ENCODE results near the gene CDH13. TPM values are rescaled to one million over a fixed set of nuclear protein-coding genes. Genes with fewer than 3 reads are reported as not detected.

The CDH13 gene
- total RNA-seq, 1 experiment from 2014 or later: 0.56 TPM

DNA sequence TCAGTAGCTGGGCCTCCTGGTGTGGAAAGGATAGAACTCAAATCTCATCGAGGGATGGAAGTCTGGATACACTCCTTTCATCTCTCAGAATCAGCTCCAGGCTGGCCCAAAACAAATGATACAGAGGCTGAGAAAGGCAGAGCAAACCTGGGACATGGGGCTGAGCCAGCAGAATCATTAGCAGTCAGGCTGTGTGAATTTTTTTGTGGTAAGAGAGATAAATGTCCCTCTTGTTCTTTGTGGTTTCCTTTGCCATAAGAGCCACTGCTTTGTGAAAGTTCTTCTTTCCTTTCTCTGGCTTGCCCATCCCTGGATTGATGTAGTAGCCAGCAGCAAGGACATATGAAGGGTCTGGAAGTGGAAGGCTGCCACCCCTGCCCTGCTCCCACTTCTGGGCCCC lies 146.2 kb downstream of the CDH13 start:
- no peak overlapping the region for H3K27ac ChIP-seq (ENCODE audit: low read length)
- H3K36me3 ChIP-seq (ENCODE audit: insufficient read depth, low read length): no peaks in the 10 kb centered on the region
- H3K4me2 ChIP-seq (ENCODE audit: low read depth, low read length, poor library complexity, severe bottlenecking): no peak overlapping the region
- H3K9me2 ChIP-seq (replicated peaks; ENCODE audit: insufficient read depth, low read length): no peaks in the 10 kb centered on the region
- H3K27me3 ChIP-seq (ENCODE audit: low read length): no peaks in the 10 kb centered on the region
- peaks cover 18% of the 10 kb centered on the region for H3K4me1 ChIP-seq (ENCODE audit: low read length)
- H3K9me3 ChIP-seq (ENCODE audit: low read length): no peaks in the 10 kb centered on the region
- H4K20me1 ChIP-seq (ENCODE audit: insufficient read depth, low read depth, low read length): no peaks in the 10 kb centered on the region
- no peaks in the 10 kb centered on the region for H3K79me2 ChIP-seq (ENCODE audit: low read length)
- H2AFZ ChIP-seq (ENCODE audit: low read length): no peak overlapping the region
- no peak for DNase-seq
- H3K4me3 ChIP-seq (ENCODE audit: low read length): no peak overlapping the region
- H3K9ac ChIP-seq (ENCODE audit: low read length): no peak overlapping the region

DNA sequence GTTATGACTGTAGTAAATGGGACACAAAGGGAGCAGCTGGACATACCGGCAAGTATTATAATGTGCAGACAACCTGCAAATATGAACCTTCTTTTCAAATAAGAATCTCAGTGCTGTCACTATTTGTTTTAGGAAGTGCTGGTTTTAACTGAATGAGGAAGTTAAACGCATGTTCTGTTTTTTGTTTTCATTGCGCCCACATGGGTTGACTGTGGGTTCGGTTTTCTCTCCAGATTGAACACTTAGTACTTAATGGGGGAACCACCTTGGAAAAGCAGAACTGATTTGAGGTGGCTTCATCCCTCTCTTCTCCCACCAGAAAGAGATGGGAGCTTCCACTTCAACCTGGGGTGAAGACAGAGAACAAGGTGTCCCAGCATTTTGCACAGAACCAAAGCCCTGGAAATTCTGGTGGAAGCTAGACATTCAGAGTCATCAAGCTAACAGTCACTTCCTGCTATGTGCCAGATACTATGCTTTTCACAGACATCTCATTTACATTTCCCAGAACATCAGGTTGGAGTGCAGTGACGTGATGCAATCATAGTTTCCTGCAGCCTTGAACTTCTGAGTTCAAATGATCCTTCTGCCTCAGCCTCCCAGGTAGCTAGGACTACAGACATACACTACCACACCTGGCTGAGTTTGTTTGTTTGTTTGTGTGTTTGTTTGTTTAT lies 149.8 kb downstream of the CDH13 start:
- DNase-seq: peak; percentile 66
- H4K20me1 ChIP-seq (ENCODE audit: insufficient read depth, low read depth, low read length): no peaks in the 10 kb centered on the region
- H2AFZ ChIP-seq (ENCODE audit: low read length): peak overlapping the region; percentile 98
- peak overlapping the region; percentile 33 for H3K4me2 ChIP-seq (ENCODE audit: low read depth, low read length, poor library complexity, severe bottlenecking)
- no peaks in the 10 kb centered on the region for H3K36me3 ChIP-seq (ENCODE audit: insufficient read depth, low read length)
- no peaks in the 10 kb centered on the region for H3K9me3 ChIP-seq (ENCODE audit: low read length)
- no peaks in the 10 kb centered on the region for H3K27me3 ChIP-seq (ENCODE audit: low read length)
- H3K4me1 ChIP-seq (ENCODE audit: low read length): peaks cover 22% of the 10 kb centered on the region
- H3K9ac ChIP-seq (ENCODE audit: low read length): no peak overlapping the region
- no peak overlapping the region for H3K27ac ChIP-seq (ENCODE audit: low read length)
- H3K4me3 ChIP-seq (ENCODE audit: low read length): no peak overlapping the region
- H3K79me2 ChIP-seq (ENCODE audit: low read length): no peaks in the 10 kb centered on the region
- H3K9me2 ChIP-seq (replicated peaks; ENCODE audit: insufficient read depth, low read length): no peaks in the 10 kb centered on the region

DNA sequence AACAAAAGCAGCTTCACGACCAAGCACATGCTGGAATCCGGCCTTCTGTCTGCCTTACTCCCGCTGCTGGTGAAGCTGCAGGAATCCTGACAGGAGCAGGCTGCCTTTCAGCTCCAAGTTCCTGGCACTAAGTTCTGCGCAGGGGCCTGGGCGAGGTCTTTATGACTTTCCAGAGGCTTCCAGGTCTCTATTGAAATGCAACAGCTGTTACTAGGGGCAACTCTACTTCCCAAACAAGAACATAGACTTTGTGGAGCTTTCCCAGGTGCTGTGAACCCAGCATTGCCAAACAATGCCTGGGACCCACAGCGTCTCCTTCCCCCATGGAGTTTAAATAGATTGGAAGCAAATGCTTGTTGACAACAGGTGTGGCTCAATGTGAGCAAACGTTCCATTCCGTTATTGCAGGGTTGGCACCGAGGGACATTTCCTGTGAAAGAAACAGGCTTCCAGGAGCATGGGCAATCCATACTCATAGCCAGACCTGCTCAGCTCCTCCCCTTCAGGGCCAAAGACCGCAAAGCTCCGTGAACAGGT lies 156.0 kb downstream of the CDH13 start:
- no peaks in the 10 kb centered on the region for H4K20me1 ChIP-seq (ENCODE audit: insufficient read depth, low read depth, low read length)
- H3K4me1 ChIP-seq (ENCODE audit: low read length): peaks cover 16% of the 10 kb centered on the region
- no peak overlapping the region for H3K27ac ChIP-seq (ENCODE audit: low read length)
- H3K9me2 ChIP-seq (replicated peaks; ENCODE audit: insufficient read depth, low read length): no peaks in the 10 kb centered on the region
- no peak overlapping the region for H3K4me3 ChIP-seq (ENCODE audit: low read length)
- no peaks in the 10 kb centered on the region for H3K27me3 ChIP-seq (ENCODE audit: low read length)
- DNase-seq: no peak
- H3K9me3 ChIP-seq (ENCODE audit: low read length): no peaks in the 10 kb centered on the region
- no peak overlapping the region for H3K9ac ChIP-seq (ENCODE audit: low read length)
- H2AFZ ChIP-seq (ENCODE audit: low read length): no peak overlapping the region
- H3K4me2 ChIP-seq (ENCODE audit: low read depth, low read length, poor library complexity, severe bottlenecking): no peak overlapping the region
- no peaks in the 10 kb centered on the region for H3K79me2 ChIP-seq (ENCODE audit: low read length)
- H3K36me3 ChIP-seq (ENCODE audit: insufficient read depth, low read length): no peaks in the 10 kb centered on the region

DNA sequence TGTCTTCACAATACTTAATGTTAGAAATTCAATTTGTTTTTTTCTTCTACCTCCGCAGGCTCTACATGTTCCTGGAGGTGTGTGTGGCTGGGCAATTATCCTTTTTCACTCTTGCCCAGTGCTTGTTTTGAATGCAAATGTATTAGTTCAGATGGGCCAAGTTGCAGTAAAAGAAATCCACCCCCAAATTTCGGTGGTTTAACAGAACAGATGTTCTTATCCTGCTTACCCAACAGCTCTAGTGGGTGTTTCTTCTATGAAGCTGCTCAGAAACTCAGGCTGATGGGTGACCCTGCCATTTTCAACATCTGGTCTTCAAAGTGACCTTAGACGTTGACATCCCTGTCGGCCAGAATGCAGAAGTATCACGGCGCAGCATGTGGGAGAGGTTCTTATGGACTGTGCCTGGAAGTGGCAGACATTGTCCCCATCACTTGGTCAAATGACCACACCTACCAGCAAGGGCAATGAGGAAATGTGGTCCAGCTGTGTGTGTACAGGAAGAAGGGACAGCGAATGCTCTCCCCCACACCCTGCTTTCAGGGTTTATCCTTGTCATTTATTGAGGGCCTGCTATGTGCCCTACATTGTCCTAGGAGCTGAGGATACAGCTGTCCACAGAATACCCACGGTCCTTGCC lies 157.3 kb downstream of the CDH13 start:
- DNase-seq: no peak
- Histone ChIP-seq H3K4me1 (ENCODE audit: low read length) (peaks cover 12% of the 10 kb centered on the region), H3K9ac (ENCODE audit: low read length) (no peak overlapping the region), H3K36me3 (ENCODE audit: insufficient read depth, low read length) (no peaks in the 10 kb centered on the region), H3K4me3 (ENCODE audit: low read length) (no peak overlapping the region), H2AFZ (ENCODE audit: low read length) (no peak overlapping the region), H3K27ac (ENCODE audit: low read length) (no peak overlapping the region), H4K20me1 (ENCODE audit: insufficient read depth, low read depth, low read length) (no peaks in the 10 kb centered on the region), H3K4me2 (ENCODE audit: low read depth, low read length, poor library complexity, severe bottlenecking) (no peak overlapping the region), H3K79me2 (ENCODE audit: low read length) (no peaks in the 10 kb centered on the region), H3K27me3 (ENCODE audit: low read length) (no peaks in the 10 kb centered on the region), H3K9me2 (replicated peaks; ENCODE audit: insufficient read depth, low read length) (no peaks in the 10 kb centered on the region), H3K9me3 (ENCODE audit: low read length) (no peaks in the 10 kb centered on the region)

DNA sequence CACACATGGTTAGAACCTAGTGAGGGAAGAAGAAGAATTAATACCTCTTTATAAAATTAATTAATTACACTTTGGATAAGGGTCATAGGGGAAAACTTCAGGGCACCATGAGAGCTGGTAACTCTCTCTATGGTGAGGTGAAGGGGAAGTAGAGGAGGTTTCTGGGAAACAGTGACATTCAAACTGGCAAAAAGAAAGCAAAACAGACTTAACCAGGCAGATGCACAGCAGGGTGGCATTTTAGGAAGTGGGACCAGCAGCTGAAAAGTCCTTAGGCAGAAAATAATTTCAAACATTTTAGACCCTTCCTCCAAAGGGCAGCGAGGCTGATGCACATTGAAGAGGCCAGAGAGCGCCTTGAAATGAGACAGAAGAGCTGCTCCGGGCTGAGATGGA lies 157.8 kb downstream of the CDH13 start:
- Histone ChIP-seq H3K4me2 (ENCODE audit: low read depth, low read length, poor library complexity, severe bottlenecking) (no peak overlapping the region), H3K4me3 (ENCODE audit: low read length) (no peak overlapping the region), H2AFZ (ENCODE audit: low read length) (0 out of 2 replicates have a peak overlapping the region, but pooled peaks have one; percentile 14)

DNA sequence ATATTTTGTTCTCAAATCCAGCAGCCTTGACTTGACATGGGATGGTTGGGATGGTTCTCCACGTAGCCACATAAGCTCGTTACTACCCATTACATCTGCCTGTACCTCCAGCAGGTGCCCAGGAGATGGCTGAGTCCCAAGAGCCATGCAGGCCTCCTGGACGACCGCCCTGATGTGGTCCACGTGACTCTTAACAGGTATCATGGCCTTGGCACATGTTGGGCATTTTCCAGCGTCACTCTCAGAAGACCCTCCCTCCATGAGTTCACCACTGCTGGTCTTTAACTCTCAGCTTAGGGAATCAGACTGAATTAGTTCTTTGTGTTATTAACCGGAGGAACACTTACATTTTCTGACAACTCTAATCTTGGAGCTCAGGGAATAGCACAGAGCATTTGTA lies 161.5 kb downstream of the CDH13 start:
- Histone ChIP-seq H3K36me3 (ENCODE audit: insufficient read depth, low read length) (no peaks in the 10 kb centered on the region), H3K79me2 (ENCODE audit: low read length) (no peaks in the 10 kb centered on the region), H3K9me3 (ENCODE audit: low read length) (no peaks in the 10 kb centered on the region), H3K4me3 (ENCODE audit: low read length) (no peak overlapping the region), H3K9ac (ENCODE audit: low read length) (no peak overlapping the region), H3K27ac (ENCODE audit: low read length) (no peak overlapping the region), H2AFZ (ENCODE audit: low read length) (no peak overlapping the region), H4K20me1 (ENCODE audit: insufficient read depth, low read depth, low read length) (no peaks in the 10 kb centered on the region), H3K9me2 (replicated peaks; ENCODE audit: insufficient read depth, low read length) (no peaks in the 10 kb centered on the region), H3K4me2 (ENCODE audit: low read depth, low read length, poor library complexity, severe bottlenecking) (no peak overlapping the region), H3K4me1 (ENCODE audit: low read length) (peaks cover 5% of the 10 kb centered on the region), H3K27me3 (ENCODE audit: low read length) (no peaks in the 10 kb centered on the region)
- DNase-seq: no peak

More for the DNA sequence above, 157.8 kb downstream of the CDH13 start:
- no peak for DNase-seq
- Histone ChIP-seq H3K27ac (ENCODE audit: low read length) (no peak overlapping the region), H4K20me1 (ENCODE audit: insufficient read depth, low read depth, low read length) (no peaks in the 10 kb centered on the region), H3K9ac (ENCODE audit: low read length) (no peak overlapping the region), H3K79me2 (ENCODE audit: low read length) (no peaks in the 10 kb centered on the region), H3K4me1 (ENCODE audit: low read length) (peaks cover 12% of the 10 kb centered on the region), H3K27me3 (ENCODE audit: low read length) (no peaks in the 10 kb centered on the region), H3K36me3 (ENCODE audit: insufficient read depth, low read length) (no peaks in the 10 kb centered on the region), H3K9me3 (ENCODE audit: low read length) (no peaks in the 10 kb centered on the region), H3K9me2 (replicated peaks; ENCODE audit: insufficient read depth, low read length) (no peaks in the 10 kb centered on the region)

DNA sequence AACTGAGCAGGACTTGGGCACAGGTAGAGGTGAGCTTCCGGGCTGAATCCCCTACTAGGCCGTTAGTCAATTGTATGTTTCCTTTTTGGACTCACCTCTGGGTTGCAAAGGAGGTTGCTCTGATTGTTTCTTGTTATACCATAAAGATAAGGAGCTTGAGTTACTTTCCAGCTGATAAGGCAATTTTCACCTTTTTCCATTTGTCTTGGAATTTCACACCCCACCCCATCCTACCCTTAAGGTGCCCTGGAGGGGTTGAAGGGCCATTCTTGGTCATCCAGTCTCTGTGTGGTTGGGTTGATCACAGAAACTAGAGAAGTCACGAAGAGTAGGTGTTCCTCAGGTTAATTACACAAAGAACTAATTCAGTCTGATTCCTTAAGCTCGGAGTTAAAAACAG lies 162.2 kb downstream of the CDH13 start:
- Histone ChIP-seq H3K9me2 (replicated peaks; ENCODE audit: insufficient read depth, low read length) (no peaks in the 10 kb centered on the region), H3K9ac (ENCODE audit: low read length) (no peak overlapping the region), H3K4me3 (ENCODE audit: low read length) (no peak overlapping the region), H3K4me1 (ENCODE audit: low read length) (peaks cover 5% of the 10 kb centered on the region), H3K36me3 (ENCODE audit: insufficient read depth, low read length) (no peaks in the 10 kb centered on the region), H3K27me3 (ENCODE audit: low read length) (no peaks in the 10 kb centered on the region), H4K20me1 (ENCODE audit: insufficient read depth, low read depth, low read length) (no peaks in the 10 kb centered on the region), H3K27ac (ENCODE audit: low read length) (no peak overlapping the region), H3K9me3 (ENCODE audit: low read length) (no peaks in the 10 kb centered on the region), H3K79me2 (ENCODE audit: low read length) (no peaks in the 10 kb centered on the region), H3K4me2 (ENCODE audit: low read depth, low read length, poor library complexity, severe bottlenecking) (no peak overlapping the region), H2AFZ (ENCODE audit: low read length) (no peak overlapping the region)
- no peak for DNase-seq

DNA sequence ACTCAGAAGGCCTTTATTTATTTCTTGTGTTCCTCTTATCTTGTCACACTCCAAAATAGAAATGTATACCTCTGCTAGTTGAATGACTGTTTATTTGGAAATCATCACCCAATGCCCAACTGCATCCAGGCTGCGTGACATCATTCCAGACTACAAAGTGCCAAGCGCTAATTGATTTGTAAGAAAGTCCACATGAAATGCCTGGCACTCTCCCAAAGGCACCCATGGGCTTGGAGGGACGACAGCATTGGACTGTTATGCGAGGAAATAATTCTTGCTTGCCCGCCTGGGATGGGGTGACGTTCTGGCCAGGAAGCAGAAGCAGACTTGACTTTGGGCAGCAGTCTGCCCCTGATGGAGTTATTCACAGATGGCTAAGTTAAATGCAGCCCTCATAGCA lies 165.9 kb downstream of the CDH13 start:
- Histone ChIP-seq H3K27me3 (ENCODE audit: low read length) (no peaks in the 10 kb centered on the region), H3K9ac (ENCODE audit: low read length) (no peak overlapping the region), H3K4me2 (ENCODE audit: low read depth, low read length, poor library complexity, severe bottlenecking) (no peak overlapping the region), H3K4me1 (ENCODE audit: low read length) (no peaks in the 10 kb centered on the region), H3K36me3 (ENCODE audit: insufficient read depth, low read length) (no peaks in the 10 kb centered on the region), H3K79me2 (ENCODE audit: low read length) (no peaks in the 10 kb centered on the region), H4K20me1 (ENCODE audit: insufficient read depth, low read depth, low read length) (no peaks in the 10 kb centered on the region), H3K27ac (ENCODE audit: low read length) (no peak overlapping the region), H3K9me3 (ENCODE audit: low read length) (no peaks in the 10 kb centered on the region), H3K4me3 (ENCODE audit: low read length) (no peak overlapping the region), H2AFZ (ENCODE audit: low read length) (no peak overlapping the region), H3K9me2 (replicated peaks; ENCODE audit: insufficient read depth, low read length) (no peaks in the 10 kb centered on the region)
- DNase-seq: no peak
